ENCODE results near the gene PRR36.
"Not testable (repeated sequence)": the region's sequence is repeated elsewhere in the genome, so short reads cannot be mapped to it uniquely, and the experiment has no call there.

PRR36 gene

GRCh38 chr19:7899751-7900378 is 25.7 kb upstream of the PRR36 start:
- in situ Hi-C loops (cut with MboI; ENCODE audit: low sequenced_read_pairs), result no loop called here

GRCh38 chr19:7898967-7899366 is 24.8 kb upstream of the PRR36 start:
- in situ Hi-C loops (cut with MboI; ENCODE audit: low sequenced_read_pairs), result no loop called here

GRCh38 chr19:7897292-7897691 is 23.1 kb upstream of the PRR36 start:
- in situ Hi-C loops (cut with MboI; ENCODE audit: low sequenced_read_pairs), result no loop called here

- in situ Hi-C loops (cut with MboI; ENCODE audit: low sequenced_read_pairs), result no loop called here
Measured at GRCh38 chr19:7895565-7895964, 21.4 kb upstream of the PRR36 start.

GRCh38 chr19:7894612-7895309 is 20.6 kb upstream of the PRR36 start:
- in situ Hi-C loops (cut with MboI; ENCODE audit: low sequenced_read_pairs), result no loop called here

GRCh38 chr19:7893362-7894101 is 19.3 kb upstream of the PRR36 start:
- in situ Hi-C loops (cut with MboI; ENCODE audit: low sequenced_read_pairs), result not testable (repeated sequence)

- in situ Hi-C loops (cut with MboI; ENCODE audit: low sequenced_read_pairs), result no loop called here
Measured at GRCh38 chr19:7888826-7889217, 14.6 kb upstream of the PRR36 start.

- in situ Hi-C loops (cut with MboI; ENCODE audit: low sequenced_read_pairs), result no loop called here
Measured at GRCh38 chr19:7888145-7888825, 14.1 kb upstream of the PRR36 start, which contains the start of gene LRRC8E. TSS of gene LRRC8E (plus strand) at chr19:7888510. CDS start at chr19:7895604, 7,094 bp downstream.

GRCh38 chr19:7887408-7888144 is 13.4 kb upstream of the PRR36 start:
- in situ Hi-C loops (cut with MboI; ENCODE audit: low sequenced_read_pairs), result no loop called here

GRCh38 chr19:7885818-7886217 is 11.6 kb upstream of the PRR36 start:
- in situ Hi-C loops (cut with MboI; ENCODE audit: low sequenced_read_pairs), result no loop called here

GRCh38 chr19:7883796-7884570 is 9.8 kb upstream of the PRR36 start:
- in situ Hi-C loops (cut with MboI; ENCODE audit: low sequenced_read_pairs), result no loop called here

GRCh38 chr19:7883105-7883504 is 8.9 kb upstream of the PRR36 start:
- in situ Hi-C loops (cut with MboI; ENCODE audit: low sequenced_read_pairs), result no loop called here

GRCh38 chr19:7881910-7882309 is 7.7 kb upstream of the PRR36 start:
- in situ Hi-C loops (cut with MboI; ENCODE audit: low sequenced_read_pairs), result no loop called here

GRCh38 chr19:7879836-7880235 is 5.6 kb upstream of the PRR36 start:
- in situ Hi-C loops (cut with MboI; ENCODE audit: low sequenced_read_pairs), result no loop called here

GRCh38 chr19:7879111-7879807 is 5.1 kb upstream of the PRR36 start:
- in situ Hi-C loops (cut with MboI; ENCODE audit: low sequenced_read_pairs), result no loop called here

- in situ Hi-C loops (cut with MboI; ENCODE audit: low sequenced_read_pairs), result no loop called here
Measured at GRCh38 chr19:7877249-7877836, 3.2 kb upstream of the PRR36 start.

GRCh38 chr19:7874897-7875273 is 695 bp upstream of the PRR36 start:
- in situ Hi-C loops (cut with MboI; ENCODE audit: low sequenced_read_pairs), result no loop called here

- in situ Hi-C loops (cut with MboI; ENCODE audit: low sequenced_read_pairs), result no loop called here
Measured at GRCh38 chr19:7873304-7874075, 700 bp downstream of the PRR36 start.
